Activated gamma-delta T cell treated with anti-CD3 and anti-CD28 coated beads, Interleukin-2, amount 50 U/mL, for 16 hours (primary cell): ENCODE results near the gene AKR1C1.
"Not testable (repeated sequence)": the region's sequence is repeated elsewhere in the genome, so short reads cannot be mapped to it uniquely, and the experiment has no call there.

Experiments
- DNase-seq: peaks from one replicate; pipeline ENCODE4 v3.0.0-alpha.2; 2020; ENCODE audit warnings: low read depth

AKR1C1 gene

DNA sequence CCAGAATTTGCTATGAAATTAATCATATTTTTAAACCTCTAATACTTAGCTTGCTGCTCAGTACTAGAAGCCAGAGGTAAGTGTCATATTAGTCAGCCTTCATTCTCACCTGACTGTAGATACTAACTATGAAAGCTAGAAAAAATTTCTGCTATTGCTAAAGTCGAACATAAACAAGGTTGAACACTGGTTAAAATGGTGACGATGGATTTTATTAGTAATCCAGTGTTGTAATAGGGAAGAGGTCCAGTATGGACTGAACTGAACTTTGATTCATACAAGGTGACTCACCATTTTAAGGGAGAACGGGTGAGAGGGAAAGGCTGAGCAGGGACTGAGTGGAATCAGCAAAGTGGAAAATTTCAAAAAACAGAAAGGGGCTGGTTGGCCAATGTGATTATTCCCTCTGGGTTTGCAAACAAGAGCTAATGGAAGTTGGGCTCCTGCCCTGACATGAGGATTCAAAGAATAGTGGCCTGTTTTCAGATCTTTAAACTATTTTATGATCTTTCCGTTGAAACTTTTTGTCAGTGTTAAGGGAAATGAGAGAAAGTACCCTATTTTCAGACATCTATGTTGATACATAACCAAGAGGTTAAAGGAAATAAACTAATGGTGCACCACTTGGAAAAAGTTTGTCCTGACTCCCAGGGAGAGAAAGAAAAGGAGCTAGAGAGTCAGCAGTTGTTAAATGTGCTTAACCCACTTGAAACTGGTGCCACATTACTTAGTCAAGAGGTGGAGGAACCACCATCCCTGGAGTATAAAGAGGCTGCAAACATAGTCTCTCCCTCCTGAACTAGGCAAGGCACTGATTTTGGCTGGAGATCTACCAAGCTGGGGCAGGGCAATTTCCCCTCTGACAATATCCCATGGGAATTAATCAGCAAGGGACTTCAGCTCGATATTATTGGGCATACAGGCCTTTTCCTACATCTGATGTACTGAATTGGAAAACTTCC, 15.3 kb upstream of the AKR1C1 start:
- DNase-seq = no peak

DNA sequence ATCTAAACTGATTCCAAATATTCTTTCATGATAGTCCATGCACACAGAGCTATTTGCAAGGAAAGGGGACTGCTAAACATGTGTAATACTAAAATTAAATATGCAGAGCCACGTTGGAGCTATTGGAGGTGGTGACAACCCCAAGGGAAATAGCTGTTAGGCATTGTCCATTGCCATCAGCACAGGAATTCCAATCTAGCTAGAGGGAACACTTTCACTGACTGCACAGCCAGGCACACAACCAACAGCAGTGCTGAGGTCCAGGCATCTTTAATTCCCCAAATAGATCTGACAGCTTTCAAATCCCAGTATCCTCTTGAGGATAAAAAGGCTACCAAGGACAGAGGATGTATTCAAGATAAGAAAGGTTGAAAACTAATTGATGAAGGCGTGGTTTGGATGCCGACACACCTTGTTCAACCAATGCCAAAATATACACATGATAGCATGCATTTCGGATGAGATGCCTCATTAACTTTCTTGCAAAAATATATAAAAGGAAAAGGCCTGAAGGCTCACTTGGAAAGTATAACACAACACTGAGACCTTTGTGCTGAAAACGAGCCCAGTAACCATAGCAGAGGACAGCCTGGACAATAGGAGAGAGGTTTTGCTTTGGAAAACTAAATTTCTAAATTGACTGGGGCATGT, 11.6 kb upstream of the AKR1C1 start:
- not testable (repeated sequence) for DNase-seq

DNA sequence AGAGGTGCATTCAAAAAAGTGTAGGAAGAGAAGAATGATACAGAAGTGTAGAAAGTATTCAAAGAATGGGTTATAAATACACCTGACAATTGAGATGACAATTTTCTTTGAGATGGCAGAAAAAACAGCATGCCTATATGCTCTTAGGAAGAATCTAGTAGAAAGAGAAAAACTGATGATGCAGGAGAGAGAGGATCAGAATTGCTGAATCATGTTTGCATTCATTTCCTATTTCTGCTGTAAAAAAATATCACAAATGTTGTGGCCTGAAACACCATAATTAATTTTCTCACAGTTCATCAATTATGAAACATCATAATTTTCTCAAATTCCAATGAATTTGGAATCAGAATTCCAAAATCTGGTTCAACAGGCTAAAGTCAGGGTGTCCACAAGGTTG, 9.8 kb upstream of the AKR1C1 start:
- no peak for DNase-seq

DNA sequence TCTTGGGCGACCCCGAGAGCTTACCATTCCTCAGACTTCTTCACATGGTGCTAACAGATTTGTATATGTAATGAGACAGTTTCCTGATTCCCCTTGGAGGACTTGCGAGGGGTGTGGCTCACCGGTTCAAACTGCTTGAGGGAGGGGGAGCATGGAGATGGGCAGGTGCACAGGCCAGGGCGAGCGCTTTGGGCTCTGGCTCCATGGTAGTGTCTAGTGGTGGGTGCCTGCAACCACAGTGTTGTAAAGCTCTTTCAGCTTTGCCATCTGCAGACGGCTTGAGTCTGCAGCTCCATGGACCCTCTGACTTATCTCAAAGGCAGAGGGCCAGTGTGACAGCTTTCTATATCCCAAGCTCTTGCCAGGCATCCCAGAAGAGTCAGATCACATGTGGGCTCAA, 7.1 kb upstream of the AKR1C1 start:
- DNase-seq = not testable (repeated sequence)

DNA sequence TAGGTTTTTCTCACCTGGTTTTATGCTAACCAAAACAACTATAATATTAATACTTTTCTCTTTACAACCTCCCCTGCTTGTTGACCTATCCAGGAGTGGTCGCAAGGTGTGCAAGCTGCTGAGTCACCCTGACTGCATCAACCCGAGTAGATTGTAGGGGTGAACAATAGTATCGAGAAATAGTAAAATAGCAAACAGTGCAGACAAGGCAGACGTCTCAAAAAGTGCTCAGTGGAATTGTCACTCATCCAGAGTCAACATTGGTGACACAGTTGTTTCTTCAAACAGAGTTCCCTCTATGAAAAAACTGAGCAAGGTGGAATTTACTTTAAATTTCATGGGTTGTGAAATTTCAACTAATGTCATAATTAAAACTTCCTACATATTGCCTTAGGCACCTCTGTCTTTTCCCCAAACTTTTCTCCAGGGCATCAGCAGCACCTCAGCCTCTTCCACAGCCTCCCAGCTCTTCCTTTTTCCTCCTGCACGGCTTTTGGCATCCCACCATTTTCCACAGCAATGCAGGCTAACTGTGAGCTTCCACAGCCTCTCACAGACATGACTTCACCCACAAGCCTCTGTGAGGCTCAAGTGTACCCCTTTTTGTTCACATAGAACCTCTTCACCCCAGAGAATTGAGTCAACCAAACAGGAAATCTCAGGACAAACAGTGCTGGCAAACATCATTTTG, 6.1 kb upstream of the AKR1C1 start:
- not testable (repeated sequence) for DNase-seq

DNA sequence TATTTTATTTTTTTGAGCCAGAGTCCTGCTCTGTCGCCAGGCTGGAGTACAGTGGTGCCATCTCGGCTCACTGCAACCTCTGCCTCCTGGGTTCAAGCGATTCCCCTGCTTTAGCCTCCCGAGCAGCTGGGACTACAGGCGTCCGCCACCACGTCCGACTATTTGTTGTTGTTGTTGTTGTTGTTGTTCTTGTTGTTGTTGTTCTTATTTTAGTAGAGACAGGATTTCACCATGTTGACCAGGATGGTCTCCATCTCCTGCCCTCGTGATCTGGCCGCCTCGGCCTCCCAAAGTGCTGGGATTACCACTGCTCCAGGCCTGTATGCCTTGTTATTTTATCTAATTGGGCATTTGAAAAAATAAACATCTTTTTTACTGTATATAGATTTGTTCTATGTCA, 1.7 kb upstream of the AKR1C1 start:
- not testable (repeated sequence) for DNase-seq

DNA sequence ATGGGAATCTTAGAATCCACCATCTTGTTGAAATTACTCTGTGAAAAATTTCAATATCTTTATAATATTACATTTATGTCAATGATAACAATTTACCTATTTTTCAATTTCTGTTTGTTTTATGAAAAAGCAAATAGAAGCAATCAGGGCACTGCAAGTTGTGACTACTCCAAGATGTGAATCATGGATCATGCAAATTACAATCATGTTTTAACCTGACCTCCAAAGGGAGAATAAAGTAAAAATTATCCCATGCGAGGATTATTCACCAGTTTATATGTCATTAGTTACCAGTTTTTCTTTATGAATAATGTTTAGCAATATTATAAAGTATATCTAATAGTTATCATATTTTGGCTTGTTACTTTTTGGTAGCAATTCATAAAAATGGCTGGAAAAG, 907 bp upstream of the AKR1C1 start:
- DNase-seq = not testable (repeated sequence)

DNA sequence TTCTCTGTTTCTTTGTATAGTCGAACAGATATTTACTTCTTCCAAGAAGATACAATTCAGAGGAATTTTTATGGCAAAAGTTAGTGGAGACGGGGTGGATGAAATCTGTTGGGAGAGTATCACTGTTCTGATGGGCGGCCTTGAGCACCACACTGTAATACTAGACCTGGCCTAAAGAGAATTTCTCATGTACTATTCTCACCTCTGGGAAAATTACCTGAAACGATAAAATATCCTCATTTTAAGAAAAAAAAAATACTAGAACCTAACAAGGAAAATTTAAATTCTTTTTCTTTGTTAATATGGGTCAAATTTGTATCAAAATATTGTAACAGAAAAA, 570 bp downstream of the AKR1C1 start:
- DNase-seq = not testable (repeated sequence)

DNA sequence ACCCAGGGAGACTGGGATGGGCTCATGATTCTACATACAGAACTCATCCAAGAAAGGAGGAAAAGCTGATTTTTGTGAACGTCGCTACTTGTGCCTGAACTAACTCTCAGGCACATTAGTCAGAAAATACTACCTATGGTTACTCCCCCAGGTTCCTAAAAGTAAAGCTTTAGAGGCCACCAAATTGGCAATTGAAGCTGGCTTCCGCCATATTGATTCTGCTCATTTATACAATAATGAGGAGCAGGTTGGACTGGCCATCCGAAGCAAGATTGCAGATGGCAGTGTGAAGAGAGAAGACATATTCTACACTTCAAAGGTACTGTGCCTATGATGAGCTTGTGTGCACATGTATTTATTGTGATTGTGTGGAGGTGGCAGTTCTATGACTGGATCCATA, 2.5 kb downstream of the AKR1C1 start:
- not testable (repeated sequence) for DNase-seq

DNA sequence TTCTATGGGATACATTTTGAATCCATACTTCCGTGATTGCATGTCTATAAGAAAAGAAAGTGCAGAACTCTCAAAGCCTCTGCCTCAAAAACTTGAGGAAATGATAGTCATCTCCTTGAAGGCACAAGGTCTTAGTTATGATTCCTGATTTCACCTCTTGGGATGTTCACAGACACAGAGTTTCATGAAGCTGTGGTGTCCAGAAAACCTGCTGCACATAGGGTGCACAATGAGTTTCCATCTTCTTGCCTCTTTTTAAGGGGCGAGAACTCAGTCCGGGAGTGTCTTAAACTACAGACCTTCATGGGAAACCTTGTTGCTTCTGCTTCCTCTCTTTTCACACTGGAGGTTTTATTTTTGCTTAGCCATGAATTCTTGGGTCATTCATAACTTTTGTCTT, 4.0 kb downstream of the AKR1C1 start:
- not testable (repeated sequence) for DNase-seq

DNA sequence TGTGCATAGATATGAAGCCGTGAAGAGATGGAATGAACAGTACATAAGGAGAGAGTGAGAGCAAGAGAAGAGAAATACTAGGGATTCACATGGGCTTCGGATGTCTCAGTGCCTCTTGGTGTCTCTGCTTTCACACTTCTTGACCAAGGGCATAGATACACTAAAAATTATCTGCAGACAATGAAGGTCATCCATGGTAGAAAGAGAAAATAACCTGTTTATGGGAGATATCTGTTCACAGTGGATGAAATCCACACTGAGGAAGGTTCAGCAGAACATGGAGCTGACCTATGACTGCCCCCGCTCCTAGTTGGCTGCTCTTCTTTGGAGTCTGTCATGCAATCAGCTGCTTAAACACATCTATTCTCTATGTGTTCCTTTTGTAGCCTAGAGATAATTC, 6.1 kb downstream of the AKR1C1 start:
- DNase-seq = not testable (repeated sequence)

DNA sequence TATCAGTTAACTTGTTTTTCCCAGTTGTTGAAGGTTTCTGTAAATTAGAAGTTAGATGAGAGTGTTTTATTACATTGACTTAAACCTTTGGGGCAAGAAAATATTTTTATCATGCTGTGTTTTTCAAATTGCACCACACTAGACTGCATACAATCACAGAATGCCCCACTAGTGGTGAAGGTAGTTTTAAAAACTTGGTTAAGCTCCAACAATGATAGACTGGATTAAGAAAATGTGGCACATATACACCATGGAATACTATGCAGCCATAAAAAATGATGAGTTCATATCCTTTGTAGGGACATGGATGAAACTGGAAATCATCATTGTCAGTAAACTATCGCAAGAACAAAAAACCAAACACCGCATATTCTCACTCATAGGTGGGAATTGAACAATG, 7.1 kb downstream of the AKR1C1 start:
- DNase-seq = not testable (repeated sequence)

DNA sequence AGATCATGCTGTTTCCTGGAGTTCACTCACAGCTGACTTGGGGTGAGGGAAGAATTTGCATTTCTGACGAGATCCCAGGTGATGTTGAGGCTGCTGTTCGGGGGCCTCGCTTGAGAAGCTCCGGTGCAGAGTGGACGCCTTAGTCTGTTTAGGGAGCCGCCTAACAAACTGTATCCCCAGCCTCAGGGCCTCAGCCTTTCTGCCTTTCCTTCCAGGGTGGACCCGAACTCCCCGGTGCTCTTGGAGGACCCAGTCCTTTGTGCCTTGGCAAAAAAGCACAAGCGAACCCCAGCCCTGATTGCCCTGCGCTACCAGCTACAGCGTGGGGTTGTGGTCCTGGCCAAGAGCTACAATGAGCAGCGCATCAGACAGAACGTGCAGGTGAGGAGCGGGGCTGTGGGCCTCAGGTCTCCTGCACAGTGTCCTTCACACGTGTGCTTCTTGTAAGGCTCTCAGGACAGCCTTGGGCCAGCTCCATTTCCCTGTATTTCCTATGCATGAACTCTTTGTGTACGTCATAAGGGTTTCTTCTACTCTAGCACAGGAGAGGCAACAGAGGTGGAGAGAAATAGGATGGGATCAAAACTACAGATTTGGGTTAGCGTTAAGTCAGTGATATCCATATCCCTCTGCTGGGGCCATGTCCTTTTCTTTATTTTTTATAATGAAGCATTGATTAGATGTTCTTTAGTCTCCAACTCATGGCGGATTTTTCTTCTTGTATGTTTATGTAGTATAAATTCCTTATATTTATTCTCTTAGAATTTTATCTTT, 9.3 kb downstream of the AKR1C1 start:
- not testable (repeated sequence) for DNase-seq

DNA sequence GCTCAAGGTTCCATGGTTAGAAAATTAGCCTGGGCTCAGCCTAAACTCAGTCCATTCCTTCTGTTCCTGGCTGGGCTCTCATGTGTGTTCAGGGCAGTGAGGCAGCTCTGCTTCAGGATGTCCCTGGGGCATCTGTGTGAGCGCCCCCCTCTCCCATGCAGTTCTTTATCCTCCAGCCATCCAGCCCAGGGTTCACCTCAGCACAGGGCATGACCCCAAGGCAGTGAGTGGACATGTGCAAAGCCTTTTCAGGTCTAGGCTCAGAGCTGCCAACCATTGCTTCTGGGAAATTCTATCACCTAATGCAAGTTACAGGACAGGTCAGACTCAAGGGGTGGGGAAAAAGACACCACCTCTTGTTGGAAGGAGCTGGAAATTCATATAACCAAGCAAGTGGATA, 10.1 kb downstream of the AKR1C1 start:
- DNase-seq = not testable (repeated sequence)

DNA sequence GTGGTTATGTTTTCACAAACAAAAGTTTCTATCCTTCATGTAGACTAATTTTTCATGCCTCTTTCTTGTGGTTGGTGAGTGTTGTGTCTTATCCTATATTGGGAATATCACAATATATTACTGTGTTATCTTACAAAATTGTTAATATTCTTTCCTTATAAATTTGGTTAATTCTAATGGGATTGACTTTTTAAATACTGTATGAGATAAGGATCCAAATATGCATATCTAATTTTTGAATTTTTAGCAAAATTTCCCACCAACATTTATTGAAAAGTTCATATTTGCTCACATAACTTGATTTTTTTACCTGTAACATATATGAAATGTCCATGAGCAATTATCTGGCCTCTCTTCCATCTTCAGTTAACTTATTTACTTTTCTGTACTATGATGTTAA, 11.2 kb downstream of the AKR1C1 start:
- DNase-seq = not testable (repeated sequence)

DNA sequence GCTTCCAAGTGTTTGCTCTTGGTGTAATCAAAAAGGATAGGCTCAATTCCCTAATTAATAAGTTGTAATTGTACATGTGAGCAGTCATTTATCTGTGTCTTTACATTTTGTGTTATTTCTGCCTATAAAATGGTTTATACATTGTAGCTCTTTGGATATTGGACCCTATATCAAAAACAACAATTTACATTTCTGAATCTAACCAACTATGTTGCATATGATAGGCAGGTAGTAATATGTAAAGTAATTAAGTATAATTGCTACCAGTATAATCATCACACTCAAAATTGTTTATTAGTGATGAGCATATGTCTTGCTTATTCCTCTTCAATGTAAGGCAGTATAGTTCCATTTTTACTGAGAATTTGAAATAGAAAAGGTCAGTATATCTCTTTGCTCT, 13.8 kb downstream of the AKR1C1 start:
- DNase-seq = no peak

DNA sequence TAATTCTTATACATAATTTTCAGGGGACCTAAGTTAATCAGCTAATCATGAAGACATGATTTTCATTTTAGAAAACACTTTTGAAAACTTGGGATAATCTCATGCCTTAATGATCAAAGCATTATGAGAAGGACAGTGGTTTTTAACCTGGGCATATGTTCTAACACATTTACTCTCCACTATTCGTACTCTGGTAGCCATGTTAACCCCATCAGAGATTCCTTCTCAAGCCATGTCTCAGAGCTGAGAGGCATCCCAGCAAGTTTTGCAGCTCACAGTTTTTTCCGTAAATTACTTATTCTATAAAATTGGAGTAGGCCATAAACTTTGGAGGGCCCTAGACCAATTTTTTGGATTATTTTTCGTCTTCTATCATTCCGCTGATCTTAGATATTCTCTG, 15.7 kb downstream of the AKR1C1 start:
- DNase-seq = no peak

DNA sequence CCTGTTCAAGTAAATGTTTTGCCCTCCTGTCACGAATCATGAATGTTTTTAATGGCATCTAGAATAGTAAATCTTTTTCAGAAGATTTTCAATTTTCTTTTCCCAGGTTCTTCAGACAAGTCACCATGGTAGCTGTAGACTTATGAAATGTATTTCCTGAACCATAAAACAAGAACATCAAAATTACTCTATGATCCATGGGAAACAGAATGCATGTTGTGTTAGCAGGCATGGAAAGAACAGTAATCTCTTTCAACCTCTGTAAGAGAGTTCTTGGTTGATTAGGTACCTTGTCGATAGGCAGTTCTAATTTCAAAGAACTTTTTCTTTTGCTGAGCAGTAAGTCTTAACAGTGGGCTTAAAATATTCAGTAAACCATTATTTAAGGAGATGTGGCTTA, 17.6 kb downstream of the AKR1C1 start:
- DNase-seq = no peak

DNA sequence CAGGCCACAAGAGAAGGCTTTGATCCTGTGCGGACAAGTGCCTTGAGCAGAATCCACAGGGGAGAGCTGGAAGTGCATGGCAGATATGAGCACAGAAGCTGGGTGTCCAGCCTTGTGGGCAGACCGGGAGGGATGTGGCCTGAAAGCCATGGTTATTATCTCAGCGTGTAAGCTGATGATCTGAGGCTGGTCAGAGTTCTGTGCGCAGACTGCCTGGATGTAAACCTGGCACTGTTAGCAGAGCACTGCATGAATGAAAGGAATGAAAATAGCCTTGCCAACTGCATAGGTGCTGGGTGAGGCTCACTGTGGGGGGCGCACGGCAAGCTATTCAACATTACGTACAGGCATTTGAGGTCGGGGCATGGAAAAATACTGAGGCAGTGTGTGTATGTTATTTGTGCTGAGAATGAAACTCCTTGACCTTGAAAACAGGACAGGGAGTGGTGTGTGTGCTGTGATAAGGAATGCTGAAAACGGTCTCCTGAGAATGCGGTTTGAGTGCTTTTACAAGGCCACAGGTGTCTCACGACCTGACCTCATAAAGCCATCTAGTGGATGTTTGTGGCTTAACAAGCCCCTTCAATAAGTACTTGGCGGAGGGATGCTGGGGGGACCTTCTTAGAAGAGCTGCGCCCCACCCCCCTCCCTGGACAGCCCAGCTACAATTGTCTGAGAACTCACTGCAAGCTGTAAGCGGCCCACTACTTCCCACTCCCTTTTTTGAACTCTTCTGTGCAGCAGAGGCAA, 18.7 kb downstream of the AKR1C1 start:
- DNase-seq = no peak

DNA sequence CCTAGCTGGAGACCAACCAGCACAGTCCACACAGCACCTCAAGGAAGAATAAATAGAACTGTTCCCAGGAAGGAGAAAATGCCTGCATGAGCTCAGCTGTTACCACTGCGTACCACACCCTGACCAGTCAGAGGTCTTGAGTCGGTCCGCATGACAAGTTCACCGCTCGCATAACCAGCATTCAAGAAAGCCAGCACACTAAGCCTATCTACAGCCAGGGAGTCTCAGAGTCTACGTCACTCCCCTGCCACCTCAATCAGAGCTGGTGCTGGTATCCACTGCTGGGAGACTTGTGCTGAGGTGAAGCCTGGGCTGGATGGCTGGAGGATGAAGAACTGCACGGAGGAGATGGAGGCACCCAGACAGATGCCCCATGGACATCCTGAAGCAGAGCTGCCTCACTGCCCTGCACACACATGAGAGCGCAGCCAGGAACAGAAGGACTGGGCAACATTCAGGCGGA, 19.6 kb downstream of the AKR1C1 start:
- DNase-seq = no peak

DNA sequence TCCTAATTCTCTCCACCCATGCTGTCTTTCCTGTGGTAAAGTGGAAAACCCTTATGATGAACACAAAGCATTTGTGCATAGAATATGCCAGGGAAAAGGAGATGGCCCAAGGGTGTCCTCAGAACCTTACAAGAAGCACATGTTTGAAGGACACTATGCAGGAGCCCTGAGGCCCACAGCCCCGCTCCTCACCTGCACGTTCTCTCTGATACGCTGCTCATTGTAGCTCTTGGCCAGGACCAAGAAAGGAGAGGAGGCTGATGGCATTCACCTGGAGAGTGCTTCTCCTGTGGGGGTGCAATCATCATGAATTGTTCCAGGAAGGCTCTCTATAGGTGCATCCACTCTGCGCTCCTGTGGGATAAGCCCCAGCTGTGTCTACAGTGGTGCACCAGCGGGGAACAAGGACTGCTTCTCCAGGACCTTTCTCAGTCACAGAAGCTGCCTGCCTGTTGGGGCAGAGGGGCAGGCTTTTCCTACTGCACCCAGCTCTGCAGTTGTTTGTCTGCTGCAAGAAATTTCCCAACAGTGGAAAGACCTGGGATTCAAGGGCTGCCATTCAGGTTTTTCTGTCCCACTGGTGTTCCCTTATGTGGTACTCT, 20.5 kb downstream of the AKR1C1 start:
- no peak for DNase-seq
